Peyer's patch (tissue), 4 donors: ENCODE results near the gene RARS1. TPM values are rescaled to one million over a fixed set of nuclear protein-coding genes. Genes with fewer than 3 reads are reported as not detected.

Source experiments
- DNase-seq, 3 donors: peaks; one replicate each; pipeline ENCODE4 v3.0.0-alpha.2; 2017 to 2019
- H3K27ac ChIP-seq, 4 donors: fragments of 200-600 bp; sonication (generic); one replicate each; pipeline ENCODE4 v1.5.1; 2016 to 2019
- H3K27me3 ChIP-seq, 2 donors: fragments of 200-600 bp; sonication (generic); one replicate each; pipeline ENCODE4 v1.5.1; 2019
- H3K36me3 ChIP-seq, 3 donors: fragments of 200-600 bp; sonication (generic); one replicate each; pipeline ENCODE4 v1.5.1; 2016 to 2019
- H3K4me1 ChIP-seq, 4 donors: fragments of 200-600 bp; sonication (generic); one replicate each; pipeline ENCODE4 v1.5.1; 2016 to 2019
- H3K4me3 ChIP-seq, 4 donors: fragments of 200-600 bp; sonication (generic); 1 replicate in 3 of 4; 2 replicates in 1 of 4; pipeline ENCODE4 v1.5.1; 2016 to 2019; ENCODE audit warnings: mild to moderate bottlenecking in 1 of 4
- H3K9me3 ChIP-seq, 4 donors: fragments of 200-600 bp; sonication (generic); one replicate each; pipeline ENCODE4 v1.5.1; 2016 to 2019; ENCODE audit warnings: mild to moderate bottlenecking in 1 of 4
- POLR2A ChIP-seq, 2 donors: fragments of 450-650 bp; IDR thresholded peaks; one replicate each; pipeline ENCODE4 v1.5.1; 2017; ENCODE audit warnings: antibody characterized with exemption in 2 of 2, mild to moderate bottlenecking in 2 of 2, moderate library complexity in 2 of 2
- total RNA-seq, 4 donors: library from RNA; depleted of rRNA; stranded (reverse); fragments of >200 nt; gene quantifications; one replicate each; pipeline ENCODE4 v1.1.0, GENCODE V29; 2016
- TF ChIP-seq, protein P1 (sequence below), 6 experiments: fragments of 450-650 bp in 4 of 6; fragments of 200-600 bp in 2 of 6; sonication (generic) in 1 of 6; IDR thresholded peaks; one replicate each; pipeline ENCODE4 v1.5.1; 2017 to 2019; ENCODE audit warnings: antibody characterized with exemption in 6 of 6, mild to moderate bottlenecking in 3 of 6, moderate library complexity in 1 of 6

The RARS1 gene
- total RNA-seq, 4 donors from 2014 or later, result 81.5 to 115 (median 108) TPM

DNA sequence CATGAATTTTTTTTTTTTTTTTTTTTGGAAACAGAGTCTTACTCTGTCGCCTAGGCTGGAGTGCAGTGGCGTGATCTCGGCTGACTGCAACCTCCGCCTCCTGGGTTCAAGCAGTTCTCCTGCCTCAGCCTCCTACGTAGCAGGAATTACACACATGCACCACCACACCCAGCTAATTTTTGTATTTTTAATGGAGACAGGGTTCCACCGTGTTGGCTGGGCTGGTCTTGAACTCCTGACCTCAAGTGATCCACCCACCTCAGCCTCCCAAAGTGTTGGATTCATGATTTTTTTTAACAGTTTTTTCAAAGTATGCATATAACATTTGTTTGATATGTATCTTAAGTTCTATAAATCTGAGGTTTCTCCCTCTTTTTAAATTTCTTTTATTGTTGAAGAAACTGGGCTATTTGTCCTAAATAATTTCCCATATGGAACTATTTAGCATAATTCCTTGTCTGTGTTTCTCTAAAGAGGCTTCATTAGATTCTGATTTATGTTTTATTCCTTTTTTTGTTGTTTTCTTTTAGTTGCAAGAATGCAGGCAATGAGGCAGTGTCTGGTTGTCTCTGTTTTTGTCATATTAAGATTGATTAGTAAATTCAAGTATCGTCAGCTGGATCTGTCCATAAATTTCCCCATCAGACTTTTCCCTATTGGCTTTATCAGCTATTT is 16.4 kb downstream of the RARS1 start:
- no peak for TF ChIP-seq POLR2A (IDR thresholded peaks at IDR 0.05)
- TF ChIP-seq, protein P1, sequence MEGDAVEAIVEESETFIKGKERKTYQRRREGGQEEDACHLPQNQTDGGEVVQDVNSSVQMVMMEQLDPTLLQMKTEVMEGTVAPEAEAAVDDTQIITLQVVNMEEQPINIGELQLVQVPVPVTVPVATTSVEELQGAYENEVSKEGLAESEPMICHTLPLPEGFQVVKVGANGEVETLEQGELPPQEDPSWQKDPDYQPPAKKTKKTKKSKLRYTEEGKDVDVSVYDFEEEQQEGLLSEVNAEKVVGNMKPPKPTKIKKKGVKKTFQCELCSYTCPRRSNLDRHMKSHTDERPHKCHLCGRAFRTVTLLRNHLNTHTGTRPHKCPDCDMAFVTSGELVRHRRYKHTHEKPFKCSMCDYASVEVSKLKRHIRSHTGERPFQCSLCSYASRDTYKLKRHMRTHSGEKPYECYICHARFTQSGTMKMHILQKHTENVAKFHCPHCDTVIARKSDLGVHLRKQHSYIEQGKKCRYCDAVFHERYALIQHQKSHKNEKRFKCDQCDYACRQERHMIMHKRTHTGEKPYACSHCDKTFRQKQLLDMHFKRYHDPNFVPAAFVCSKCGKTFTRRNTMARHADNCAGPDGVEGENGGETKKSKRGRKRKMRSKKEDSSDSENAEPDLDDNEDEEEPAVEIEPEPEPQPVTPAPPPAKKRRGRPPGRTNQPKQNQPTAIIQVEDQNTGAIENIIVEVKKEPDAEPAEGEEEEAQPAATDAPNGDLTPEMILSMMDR (IDR thresholded peaks at IDR 0.05), result no peak
- DNase-seq, result no peak
- Histone ChIP-seq H3K4me3 (no peak overlapping the region), H3K36me3 (peaks cover 0 to 90% (median 0%) of the 10 kb centered on the region in 3 donors), H3K9me3 (no peaks in the 10 kb centered on the region), H3K27me3 (no peaks in the 10 kb centered on the region), H3K4me1 (no peaks in the 10 kb centered on the region), H3K27ac (no peak overlapping the region)

DNA sequence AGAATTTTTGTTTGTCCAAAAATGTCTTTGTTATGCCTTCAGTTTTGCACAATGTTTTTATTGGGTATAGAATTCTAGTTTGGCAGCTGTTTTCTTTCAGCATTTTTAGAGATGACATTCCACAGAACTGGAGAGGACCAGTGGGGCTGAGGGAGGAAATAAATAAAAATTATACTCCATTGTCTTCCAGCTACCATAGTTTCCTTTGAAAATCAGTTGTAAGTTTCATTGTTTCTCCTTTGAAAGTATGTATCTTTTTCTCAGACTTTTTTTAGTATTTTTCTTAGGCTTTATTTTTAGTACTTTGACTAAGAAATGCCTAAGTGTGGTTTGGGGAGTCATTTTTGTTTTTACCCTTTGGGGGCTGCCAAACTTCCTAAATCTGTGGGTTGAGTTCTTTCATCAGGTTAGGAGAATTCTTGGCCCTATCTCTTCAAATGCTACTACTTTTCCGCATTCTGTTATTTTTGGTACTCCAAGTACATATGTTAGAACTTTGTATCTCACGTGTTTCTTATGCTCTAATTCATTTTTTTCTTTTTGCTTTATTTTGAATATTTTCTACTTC is 27.7 kb downstream of the RARS1 start:
- TF ChIP-seq, protein P1 (IDR thresholded peaks at IDR 0.05), result no peak
- TF ChIP-seq POLR2A (IDR thresholded peaks at IDR 0.05), result no peak
- H3K9me3 ChIP-seq, result no peaks in the 10 kb centered on the region
- no peaks in the 10 kb centered on the region for H3K27me3 ChIP-seq
- no peak overlapping the region for H3K27ac ChIP-seq
- no peak overlapping the region for H3K4me3 ChIP-seq
- H3K36me3 ChIP-seq, result peaks cover 0 to 100% (median 0%) of the 10 kb centered on the region in 3 donors
- H3K4me1 ChIP-seq, result no peaks in the 10 kb centered on the region
- no peak for DNase-seq

DNA sequence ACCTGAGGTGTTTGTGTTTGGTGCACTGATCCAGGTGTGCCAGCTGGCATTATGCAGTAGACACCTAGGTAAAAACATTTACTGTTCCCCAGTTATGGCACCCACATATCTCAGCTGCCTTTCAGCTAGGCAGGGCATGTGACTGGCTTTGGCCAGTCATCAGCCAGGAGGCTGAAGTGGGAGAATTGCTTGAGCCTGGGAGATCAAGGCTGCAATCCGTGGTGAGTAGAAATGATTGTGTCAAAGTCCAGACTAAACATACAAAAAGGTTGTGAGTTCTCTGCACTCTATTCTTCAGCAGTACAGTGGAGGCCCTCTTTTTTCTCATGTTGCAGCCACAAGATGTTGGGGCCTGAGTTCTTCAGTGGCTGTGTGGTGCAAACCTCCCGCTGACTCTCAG is 39.6 kb downstream of the RARS1 start:
- peaks cover 0 to 8% (median 0%) of the 10 kb centered on the region in 4 donors for H3K4me1 ChIP-seq
- H3K9me3 ChIP-seq, result no peaks in the 10 kb centered on the region
- peaks cover 0 to 7% (median 0%) of the 10 kb centered on the region in 3 donors for H3K36me3 ChIP-seq
- H3K27ac ChIP-seq, result no peak overlapping the region
- no peak for DNase-seq
- H3K27me3 ChIP-seq, result peaks cover 0 to 11% of the 10 kb centered on the region in 2 donors
- H3K4me3 ChIP-seq, result no peak overlapping the region
- no peak for TF ChIP-seq POLR2A (IDR thresholded peaks at IDR 0.05)
- TF ChIP-seq, protein P1 (IDR thresholded peaks at IDR 0.05), result no peak

DNA sequence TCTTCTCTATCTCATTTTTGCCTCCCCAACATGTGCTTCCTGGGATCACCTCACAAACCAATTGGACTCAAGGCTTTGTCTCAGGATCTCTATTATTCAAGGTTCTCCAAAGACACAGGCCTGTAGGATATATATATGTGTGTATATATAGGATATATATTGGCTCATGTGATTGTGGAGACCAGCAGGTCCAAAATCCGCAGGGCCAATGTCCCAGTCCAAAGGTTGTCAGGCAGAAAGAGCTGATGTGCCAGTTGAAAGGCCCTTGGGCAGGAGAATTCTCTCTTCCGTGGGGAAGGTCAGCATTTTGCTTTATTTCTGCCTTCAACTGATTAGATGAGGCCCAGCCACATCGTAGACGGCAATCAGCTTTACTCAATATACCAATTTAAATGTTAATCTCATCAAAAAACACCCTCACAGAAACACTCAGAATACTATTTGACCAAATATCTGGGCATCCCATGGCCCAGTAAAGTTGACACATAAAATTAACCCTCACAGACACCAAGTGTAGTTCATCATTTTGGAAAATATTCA is 41.6 kb downstream of the RARS1 start:
- TF ChIP-seq POLR2A (IDR thresholded peaks at IDR 0.05), result no peak
- TF ChIP-seq, protein P1 (IDR thresholded peaks at IDR 0.05), result no peak
- H3K4me3 ChIP-seq, result no peak overlapping the region
- H3K4me1 ChIP-seq, result peaks cover 0 to 8% (median 0%) of the 10 kb centered on the region in 4 donors
- no peaks in the 10 kb centered on the region for H3K36me3 ChIP-seq
- H3K27me3 ChIP-seq, result peaks cover 0 to 11% of the 10 kb centered on the region in 2 donors
- no peaks in the 10 kb centered on the region for H3K9me3 ChIP-seq
- no peak overlapping the region for H3K27ac ChIP-seq
- peak in 1 of 3 donors; percentile 56 for DNase-seq

DNA sequence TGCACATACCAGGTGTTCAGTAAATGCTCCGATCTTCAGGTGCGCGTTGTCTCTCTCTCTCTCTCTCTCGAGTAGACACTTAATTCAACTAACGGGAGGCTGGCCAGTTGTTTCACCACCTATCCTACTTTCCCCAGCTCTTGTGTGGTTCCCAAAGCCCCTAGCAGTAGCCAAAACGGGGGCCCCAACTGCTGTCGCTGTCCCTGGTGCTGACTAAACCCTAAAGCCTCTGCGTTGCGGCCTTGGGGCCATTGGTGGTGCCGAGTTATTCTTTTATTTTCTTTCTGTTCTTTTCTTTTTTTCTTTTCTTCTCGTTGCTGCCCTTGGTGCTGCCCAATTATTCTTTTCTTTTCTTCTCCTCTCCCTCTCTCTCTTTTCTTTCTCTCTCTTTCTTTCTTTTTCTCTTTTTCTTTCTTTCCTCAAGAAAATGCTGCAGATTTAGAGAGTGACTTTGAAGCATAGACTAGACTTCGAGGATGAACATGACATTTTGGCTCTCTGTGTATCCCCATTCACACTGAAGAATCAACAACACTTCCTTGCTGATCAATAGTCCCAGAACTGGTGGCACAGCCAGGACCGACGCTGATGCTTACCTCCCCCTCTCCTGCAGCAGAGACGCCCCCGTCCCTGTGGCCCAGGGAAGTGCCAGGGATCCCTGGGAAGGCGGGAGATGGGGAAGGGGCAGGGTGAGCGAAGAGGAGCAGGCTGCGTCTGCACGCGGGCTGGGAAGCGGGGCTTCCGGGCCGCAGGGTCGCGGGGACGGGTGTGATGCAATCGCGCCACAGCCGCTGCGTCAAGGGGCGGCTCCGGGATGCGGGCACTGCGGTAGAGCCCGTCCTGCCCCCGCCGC is 42.5 kb downstream of the RARS1 start, which contains the start of gene FBLL1:
FBLL1 (plus strand) TSS at position 785 of the 853 bp plus-strand sequence. CDS start 200 bp downstream, outside the sequence.
- Histone ChIP-seq H3K4me1 (peaks cover 0 to 8% (median 0%) of the 10 kb centered on the region in 4 donors), H3K4me3 (peak within 1 kb of the TSS in 3 of 4 donors; percentile 32 to 47 (median 46)), H3K9me3 (no peaks in the 10 kb centered on the region), H3K27ac (no peak within 1 kb of the TSS), H3K36me3 (no peaks in the 10 kb centered on the region), H3K27me3 (peaks cover 0 to 11% of the 10 kb centered on the region in 2 donors)
- TF ChIP-seq POLR2A (IDR thresholded peaks at IDR 0.05), result no peak
- TF ChIP-seq, protein P1 (IDR thresholded peaks at IDR 0.05), result no peak
- no peak for DNase-seq
